RCC 7860 (cell line): ENCODE results near the gene PP2D1.
A peak's percentile ranks its signal among the peaks of the same experiment; 100 is the strongest.
"Not testable (repeated sequence)": the region's sequence is repeated elsewhere in the genome, so short reads cannot be mapped to it uniquely, and the experiment has no call there.

Source experiments
- DNase-seq: peaks from one replicate; pipeline ENCODE4 v3.0.0-alpha.2; 2015; ENCODE audit warnings: low spot score
- FAIRE-seq: peaks from 2 replicates; lab custom pipeline; 2012; peaks lifted over from hg19 to GRCh38; lab: Jason Lieb, UNC

The PP2D1 gene

DNA sequence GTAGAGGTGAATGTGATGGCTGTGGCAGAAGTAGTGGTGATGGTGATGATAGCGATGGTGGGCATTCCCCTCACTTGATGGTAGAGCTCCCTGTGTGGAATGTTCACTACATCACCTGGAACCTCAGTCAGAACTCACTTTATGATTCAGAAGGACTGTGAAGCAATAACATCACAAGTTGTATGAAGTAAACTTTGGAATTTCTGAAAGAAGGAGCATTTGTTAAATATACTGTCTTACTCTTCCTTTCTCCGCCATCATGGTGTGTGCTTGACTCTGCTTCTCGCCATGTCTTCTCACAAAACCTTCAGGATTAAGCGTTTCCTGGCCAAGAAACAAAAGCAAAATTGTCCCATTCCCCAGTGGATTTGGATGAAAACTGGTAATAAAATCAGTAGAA is at the start of gene PP2D1:
TSS of gene PP2D1 (minus strand) at position 101 of the 400 bp plus-strand sequence. CDS start 192 bp downstream, outside the sequence.
- FAIRE-seq (no peak), DNase-seq (no peak)

DNA sequence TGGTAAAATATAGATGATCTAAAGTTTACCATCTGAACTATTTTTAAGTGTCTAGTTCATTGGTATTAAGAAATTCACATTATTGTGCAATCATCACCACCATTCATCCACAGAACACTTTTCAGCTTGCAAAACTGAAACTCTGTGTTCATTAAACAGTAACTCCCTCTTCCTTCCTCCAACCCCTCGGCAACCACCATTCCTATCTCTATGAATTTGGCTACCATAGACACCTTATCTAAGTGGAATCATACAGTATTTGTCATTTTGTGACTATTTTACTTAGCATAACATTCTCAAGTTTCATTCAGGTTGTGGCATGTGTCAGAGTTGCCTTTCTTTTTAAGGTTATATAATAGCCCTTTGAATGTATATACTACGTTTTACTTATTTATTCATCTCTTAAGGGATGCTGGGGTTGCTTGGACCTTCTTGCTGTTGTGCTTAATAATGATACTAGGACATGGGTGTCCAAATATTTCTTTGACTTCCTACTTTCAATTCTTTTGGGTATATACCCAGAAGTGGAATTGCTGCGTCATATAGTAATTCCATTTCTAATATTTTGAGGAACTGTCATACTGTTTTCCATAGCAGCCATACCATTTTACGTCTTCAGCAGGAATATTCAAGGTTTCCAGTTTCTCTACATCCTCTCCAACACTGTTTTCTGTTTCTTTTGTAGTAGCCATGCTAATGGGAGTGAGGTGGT is 49.1 kb upstream of the PP2D1 start:
- no peak for DNase-seq
- no peak for FAIRE-seq

- no peak for FAIRE-seq
These were observed 47.9 kb upstream of the PP2D1 start for GRCh38 chr3:20059929-20060328.

DNA sequence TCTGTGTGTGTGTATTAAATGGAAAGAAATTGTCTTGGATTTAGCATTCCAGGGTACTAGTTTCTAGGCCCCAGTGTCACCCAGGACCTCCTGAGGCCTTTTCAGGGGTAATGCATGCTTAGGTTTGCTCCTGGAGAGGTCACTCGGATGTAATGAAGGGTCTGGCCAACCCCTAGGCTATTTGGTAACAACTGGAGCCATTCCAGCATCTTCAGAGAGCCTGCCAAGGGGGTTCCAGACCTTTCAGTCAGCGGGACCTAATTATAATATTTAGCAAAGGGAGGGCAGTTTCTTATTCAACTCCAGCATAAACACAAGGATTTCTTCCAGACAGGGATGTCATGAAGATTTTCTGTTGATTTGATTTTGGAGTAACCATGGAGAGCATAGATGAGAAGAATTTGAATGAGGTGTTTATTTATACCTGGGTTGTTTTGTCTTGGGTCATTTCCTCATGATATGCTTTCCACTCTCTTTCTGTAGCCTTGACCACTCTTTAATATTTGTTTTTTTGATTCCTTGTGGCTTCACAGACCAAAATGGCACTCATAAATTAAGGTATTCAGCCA is 45.6 kb upstream of the PP2D1 start:
- FAIRE-seq (no peak), DNase-seq (no peak)

More at GRCh38 chr3:20059929-20060328, 47.9 kb upstream of the PP2D1 start:
- DNase-seq = no peak

- FAIRE-seq (peak; percentile 66), DNase-seq (peak; percentile 80)
These were observed 44.9 kb upstream of the PP2D1 start for GRCh38 chr3:20056725-20057611.

DNA sequence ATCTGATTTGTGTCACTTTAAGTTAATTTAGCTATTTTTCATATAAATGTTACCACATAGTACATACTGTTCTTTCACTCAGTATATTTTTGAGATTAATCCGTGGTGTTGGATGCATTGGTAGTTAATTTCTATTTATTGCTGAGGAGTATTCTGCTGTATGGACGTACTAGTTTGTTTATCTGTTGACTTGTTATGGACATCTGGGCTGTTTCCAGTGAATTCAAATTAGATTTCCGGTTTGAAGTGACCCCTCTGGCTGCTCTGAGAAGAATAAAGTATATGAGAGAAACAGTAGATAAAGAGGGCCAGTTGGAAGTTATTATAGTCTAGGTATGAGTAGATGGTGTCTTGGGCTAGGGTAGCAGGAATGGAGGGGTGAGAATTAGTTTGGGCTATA is 43.8 kb upstream of the PP2D1 start:
- FAIRE-seq (no peak), DNase-seq (no peak)

DNA sequence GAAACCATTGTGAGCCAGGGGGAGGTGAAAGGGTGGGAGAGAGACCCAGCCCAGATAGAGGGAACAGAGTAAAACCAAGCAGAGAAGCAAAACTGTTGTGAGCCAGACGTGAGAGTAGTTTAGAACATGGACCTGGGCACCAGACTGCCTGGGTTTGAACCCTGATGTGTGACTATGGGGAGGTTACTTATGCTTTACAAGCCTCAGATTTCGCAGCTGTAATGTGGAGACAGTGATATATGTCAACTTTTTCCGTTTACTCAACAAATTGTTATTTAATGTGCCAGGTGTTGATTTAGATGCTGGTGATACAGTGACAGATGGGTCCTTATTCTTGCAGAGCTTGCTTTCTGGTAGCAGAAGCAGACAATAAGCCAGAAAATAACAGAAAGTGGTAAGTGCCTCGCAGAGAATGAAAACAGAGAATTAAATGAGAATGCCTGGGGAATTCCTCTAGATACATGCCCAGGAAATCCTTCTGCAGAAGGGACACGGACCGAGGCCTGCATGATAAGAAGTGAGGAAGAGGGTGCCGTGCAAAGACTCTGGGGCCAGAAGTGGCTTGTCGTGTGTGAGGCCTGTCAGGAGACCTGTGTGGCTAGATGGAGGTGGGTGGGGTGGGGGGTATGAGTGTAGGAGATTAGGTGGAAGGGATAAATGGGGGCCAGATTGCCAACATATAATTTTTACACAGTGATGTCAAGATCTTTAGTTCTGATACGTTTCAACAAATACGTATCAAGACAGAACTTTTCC is 43.1 kb upstream of the PP2D1 start:
- no peak for FAIRE-seq

DNA sequence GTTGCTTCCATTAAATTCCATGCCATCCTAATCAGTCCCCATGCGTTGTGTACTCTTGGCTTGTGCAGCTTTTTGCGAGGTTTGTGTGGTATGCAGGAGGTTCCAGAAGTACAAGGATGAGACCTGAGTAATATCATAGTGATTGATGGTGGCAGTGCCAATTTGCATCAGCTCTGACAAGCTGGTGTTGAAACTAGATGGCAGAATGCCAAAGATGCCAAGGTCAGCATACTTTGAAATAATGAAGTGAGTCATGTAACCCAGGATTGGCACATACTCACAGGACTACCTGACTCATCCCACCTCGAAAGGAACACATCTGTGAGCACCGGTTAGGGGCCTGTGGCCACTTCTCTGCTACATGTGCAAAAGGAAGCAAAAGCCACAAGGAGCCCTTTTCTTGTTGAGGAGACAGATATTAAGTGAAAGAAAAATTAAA is 42.5 kb upstream of the PP2D1 start:
- peak; percentile 95 for FAIRE-seq

More for the DNA sequence above, 43.1 kb upstream of the PP2D1 start:
- DNase-seq = no peak

GRCh38 chr3:20052851-20053250 is 40.8 kb upstream of the PP2D1 start:
- FAIRE-seq = no peak
- DNase-seq = no peak

More for the DNA sequence above, 42.5 kb upstream of the PP2D1 start:
- peak; percentile 99 for DNase-seq

DNA sequence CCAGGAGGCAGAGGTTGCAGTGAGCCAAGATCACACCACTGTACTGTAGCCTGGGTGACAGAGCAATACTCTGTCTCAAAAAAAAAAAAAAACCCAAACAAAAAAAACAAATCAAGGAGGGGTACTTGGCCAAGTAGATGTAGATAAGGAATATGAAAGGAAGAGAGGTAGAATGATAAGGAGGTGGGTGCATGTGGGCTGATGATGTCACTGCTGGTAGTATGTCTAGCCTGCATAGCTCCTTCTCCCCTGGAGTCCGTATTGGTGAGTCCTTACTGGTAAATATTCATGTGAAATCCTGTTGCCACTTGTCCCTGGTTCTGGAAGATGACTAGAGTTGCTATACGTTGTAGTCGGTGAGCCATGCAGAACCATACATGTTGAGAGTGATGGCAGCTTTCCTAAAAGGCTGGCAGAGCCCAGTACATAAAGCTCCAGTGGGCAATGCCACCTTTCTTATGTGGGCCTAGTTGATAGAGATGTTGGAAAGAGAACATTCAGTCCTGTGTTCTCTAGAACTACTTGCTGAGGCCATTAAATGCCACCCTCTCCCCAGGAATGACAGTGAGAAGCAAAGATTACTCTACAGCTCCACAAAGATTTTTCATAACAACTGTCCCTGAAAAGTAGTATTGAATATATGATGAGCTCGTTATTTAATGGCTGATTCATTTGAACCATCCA is 39.2 kb upstream of the PP2D1 start:
- DNase-seq = no peak
- FAIRE-seq = no peak

DNA sequence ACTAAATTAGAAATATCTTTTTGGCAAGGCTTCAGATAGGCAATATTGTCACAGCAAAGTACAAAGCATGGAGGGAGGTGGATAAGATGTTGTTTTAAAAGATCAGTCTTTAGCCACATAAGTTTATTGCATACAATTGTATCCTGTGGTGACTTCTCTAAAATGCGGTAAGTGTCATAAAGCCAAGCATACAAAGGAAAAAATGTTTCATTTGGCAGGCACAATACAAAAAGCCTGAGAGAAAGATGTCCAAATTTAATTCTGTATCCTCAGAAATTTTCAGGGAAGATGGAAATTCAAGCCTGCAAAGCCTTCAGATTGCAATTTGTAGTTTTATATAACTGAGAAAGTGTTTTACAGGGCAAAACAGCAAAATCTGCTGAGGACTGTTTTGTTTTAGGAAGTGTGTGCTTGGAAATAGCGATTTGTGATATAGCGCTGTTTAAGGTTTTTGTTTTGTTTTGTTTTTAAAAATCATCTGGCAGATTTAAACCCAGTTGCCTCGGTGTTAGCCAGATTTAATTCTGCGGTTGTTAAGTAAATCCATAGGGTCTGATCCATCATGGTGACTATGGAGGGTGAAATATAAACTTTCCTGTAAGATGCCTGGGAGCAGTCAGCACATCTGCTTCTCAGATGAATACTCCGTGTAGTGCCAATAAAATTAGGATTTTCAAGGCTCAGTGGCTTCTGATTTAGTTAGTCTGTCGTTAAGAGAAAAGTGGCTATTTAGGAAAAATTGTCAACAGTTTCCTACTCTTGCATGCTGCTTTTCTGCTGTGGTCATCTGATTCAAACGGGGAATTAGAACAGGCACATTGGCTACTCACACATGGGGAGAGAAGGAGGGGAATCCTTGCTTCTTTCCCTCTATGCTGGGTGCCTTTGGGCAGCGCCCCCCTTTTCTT is 36.2 kb upstream of the PP2D1 start:
- no peak for DNase-seq
- no peak for FAIRE-seq

GRCh38 chr3:20047341-20047779 is 35.3 kb upstream of the PP2D1 start:
- no peak for DNase-seq
- no peak for FAIRE-seq

DNA sequence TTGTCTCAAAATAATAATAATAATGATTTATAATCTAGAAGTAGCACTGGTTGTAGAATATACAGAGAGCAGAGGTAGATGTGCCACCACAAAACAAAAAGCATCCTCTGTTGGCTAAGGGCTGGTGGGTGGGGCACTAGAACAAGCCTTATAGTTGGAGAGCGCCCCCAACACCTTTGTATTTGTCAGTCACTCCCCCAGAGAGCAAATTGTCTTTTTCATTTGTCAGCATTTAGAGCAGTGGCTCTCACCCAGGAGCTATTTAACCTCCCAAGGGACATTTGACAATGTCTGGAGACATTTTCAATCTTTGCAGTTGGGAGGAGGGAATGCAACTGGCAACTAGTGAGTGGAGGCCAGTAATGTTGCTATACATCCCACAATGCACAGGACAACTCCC is 34.5 kb upstream of the PP2D1 start:
- FAIRE-seq (no peak), DNase-seq (no peak)

- not testable (repeated sequence) for DNase-seq
These were observed 33.1 kb upstream of the PP2D1 start for GRCh38 chr3:20045141-20045540.

GRCh38 chr3:20043825-20044224 is 31.8 kb upstream of the PP2D1 start:
- DNase-seq = no peak
- no peak for FAIRE-seq

More at GRCh38 chr3:20045141-20045540, 33.1 kb upstream of the PP2D1 start:
- not testable (repeated sequence) for FAIRE-seq

DNA sequence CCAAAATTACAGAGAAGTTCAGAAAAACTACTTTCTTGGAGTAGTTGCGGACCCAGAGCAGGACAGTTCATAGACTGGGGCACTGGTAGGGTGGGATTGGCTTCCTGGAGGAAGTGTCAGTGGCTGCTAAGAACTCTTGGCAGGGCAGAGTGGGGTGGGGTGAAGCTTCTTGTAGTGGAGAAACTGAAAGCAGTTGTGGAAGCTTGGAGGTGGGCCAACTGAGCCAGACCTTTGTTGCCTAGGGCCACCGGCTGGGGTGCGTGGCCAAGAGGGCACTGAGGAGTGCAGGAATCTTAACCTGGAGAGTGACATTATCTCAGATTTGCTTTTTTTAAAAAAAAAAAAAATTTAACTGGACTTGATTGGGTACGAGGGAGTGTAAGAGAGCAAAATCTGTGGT is 31.3 kb upstream of the PP2D1 start:
- FAIRE-seq = no peak

GRCh38 chr3:20042331-20042730 is 30.3 kb upstream of the PP2D1 start:
- DNase-seq = no peak
- FAIRE-seq = no peak

More for the DNA sequence above, 31.3 kb upstream of the PP2D1 start:
- DNase-seq = no peak

DNA sequence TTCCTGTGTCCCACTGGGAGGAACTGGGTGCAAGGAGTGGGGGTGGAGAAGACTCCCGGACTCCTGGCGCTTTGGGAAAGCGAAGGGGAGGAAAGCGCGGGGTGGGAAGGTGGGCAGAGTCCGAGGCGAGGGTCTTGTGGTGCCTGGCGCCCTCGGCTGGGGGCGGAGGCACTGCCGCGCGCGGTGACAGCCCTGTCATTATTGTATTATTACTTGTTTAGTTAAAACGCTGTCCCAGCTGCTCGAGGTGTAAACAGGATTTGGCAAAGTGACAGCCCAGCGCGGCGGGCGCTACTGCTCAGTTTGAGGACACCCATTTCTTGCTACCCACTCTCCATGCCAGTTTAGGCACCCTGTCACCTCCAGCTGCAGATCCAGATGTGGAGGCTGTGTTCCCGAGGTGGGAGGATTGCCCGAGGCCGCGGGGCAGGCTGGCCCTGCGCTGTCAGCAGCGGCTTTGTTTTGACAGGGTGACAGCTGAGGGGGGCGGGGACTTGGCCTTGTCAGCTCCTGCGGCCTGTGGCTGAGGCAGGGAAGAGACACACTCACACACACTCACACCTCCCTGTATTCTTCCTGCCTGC is 29.2 kb upstream of the PP2D1 start:
- FAIRE-seq = no peak
- peak; percentile 33 for DNase-seq
